AG10803 (cell line): ENCODE data around the gene DNAJC7.

ENCODE experiments used
- DNase-seq: peaks from one replicate; pipeline ENCODE4 v3.0.0; 2010; ENCODE audit warnings: low read depth
- H3K4me3 ChIP-seq: 2 replicates; pipeline ENCODE4 v1.5.1; 2011; ENCODE audit warnings: mild to moderate bottlenecking, low read length, control low read depth
- CTCF ChIP-seq: conservative IDR thresholded peaks from 2 replicates; pipeline ENCODE4 v1.5.1; 2011; ENCODE audit warnings: mild to moderate bottlenecking, low read length, control low read depth, inconsistent platforms

DNAJC7 gene

GRCh38 chr17:42009170-42009569 lies 8.1 kb downstream of the DNAJC7 start:
- H3K4me3 ChIP-seq, result no peak overlapping the region
- DNase-seq, result no peak
- TF ChIP-seq CTCF, result no peak

GRCh38 chr17:42005166-42005565 lies 12.1 kb downstream of the DNAJC7 start:
- no peak for TF ChIP-seq CTCF
- peak; percentile 73 for DNase-seq
- H3K4me3 ChIP-seq, result no peak overlapping the region

GRCh38 chr17:42002792-42003301 lies 14.4 kb downstream of the DNAJC7 start:
- no peak for TF ChIP-seq CTCF
- H3K4me3 ChIP-seq, result no peak overlapping the region
- no peak for DNase-seq

GRCh38 chr17:42002175-42002791 lies 15.0 kb downstream of the DNAJC7 start:
- no peak overlapping the region for H3K4me3 ChIP-seq
- TF ChIP-seq CTCF, result no peak
- no peak for DNase-seq

GRCh38 chr17:42001729-42002128 lies 15.5 kb downstream of the DNAJC7 start:
- no peak for TF ChIP-seq CTCF
- no peak overlapping the region for H3K4me3 ChIP-seq
- no peak for DNase-seq

GRCh38 chr17:42000413-42001133 lies 16.7 kb downstream of the DNAJC7 start:
- no peak for DNase-seq
- H3K4me3 ChIP-seq, result no peak overlapping the region
- no peak for TF ChIP-seq CTCF

GRCh38 chr17:41998497-41998896 lies 18.7 kb downstream of the DNAJC7 start:
- TF ChIP-seq CTCF, result no peak
- DNase-seq, result no peak
- no peak overlapping the region for H3K4me3 ChIP-seq
